ENCODE data around the gene MALRD1.

DNA sequence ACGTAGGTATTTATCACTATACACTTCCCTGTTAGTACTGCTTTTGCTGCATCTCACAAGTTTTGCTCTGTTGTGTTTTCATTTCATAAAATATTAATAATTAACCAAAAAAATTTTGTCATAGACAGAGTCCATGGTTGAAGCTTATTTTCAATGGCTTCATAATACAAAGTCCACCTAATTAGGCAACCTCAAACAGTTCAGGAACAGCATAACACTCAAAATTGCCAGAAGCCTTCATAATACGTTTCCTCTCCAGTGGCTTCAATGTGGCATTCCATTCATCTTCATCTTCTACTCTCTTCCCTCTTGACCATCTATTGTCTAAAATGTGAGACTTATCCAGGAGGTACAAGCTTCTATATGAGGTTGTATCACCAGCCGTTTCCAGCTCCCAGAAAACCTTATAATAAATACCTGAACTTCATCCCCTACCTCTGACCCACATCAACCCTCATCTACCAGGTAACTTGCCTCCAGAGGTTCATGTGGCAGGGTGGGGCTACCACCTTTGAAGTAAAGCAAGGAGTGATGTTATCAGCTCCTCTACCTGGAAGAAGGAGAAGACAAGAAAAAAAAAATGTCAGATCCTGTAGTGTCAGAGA, 337.3 kb downstream of the MALRD1 start:
- TF ChIP-seq, protein P1, sequence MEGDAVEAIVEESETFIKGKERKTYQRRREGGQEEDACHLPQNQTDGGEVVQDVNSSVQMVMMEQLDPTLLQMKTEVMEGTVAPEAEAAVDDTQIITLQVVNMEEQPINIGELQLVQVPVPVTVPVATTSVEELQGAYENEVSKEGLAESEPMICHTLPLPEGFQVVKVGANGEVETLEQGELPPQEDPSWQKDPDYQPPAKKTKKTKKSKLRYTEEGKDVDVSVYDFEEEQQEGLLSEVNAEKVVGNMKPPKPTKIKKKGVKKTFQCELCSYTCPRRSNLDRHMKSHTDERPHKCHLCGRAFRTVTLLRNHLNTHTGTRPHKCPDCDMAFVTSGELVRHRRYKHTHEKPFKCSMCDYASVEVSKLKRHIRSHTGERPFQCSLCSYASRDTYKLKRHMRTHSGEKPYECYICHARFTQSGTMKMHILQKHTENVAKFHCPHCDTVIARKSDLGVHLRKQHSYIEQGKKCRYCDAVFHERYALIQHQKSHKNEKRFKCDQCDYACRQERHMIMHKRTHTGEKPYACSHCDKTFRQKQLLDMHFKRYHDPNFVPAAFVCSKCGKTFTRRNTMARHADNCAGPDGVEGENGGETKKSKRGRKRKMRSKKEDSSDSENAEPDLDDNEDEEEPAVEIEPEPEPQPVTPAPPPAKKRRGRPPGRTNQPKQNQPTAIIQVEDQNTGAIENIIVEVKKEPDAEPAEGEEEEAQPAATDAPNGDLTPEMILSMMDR (IDR thresholded peaks at IDR 0.05), result no peak
- no peak for TF ChIP-seq POLR2AphosphoS5 (IDR thresholded peaks at IDR 0.05)

Data from sigmoid colon (tissue), 4 donors.